Activated CD4-positive, alpha-beta T cell treated with anti-CD3 and anti-CD28 coated beads, Interleukin-2, amount 50 U/mL, for 1 hour (primary cell): Measurements from ENCODE around the gene C2CD4B.

Source experiments
- DNase-seq: peaks from one replicate; pipeline ENCODE4 v3.0.0-alpha.2; 2020

C2CD4B gene

GRCh38 chr15:62165104-62165792 is at the start of gene C2CD4B:
C2CD4B (minus strand) TSS chr15:62165285; CDS start chr15:62164984, 301 bp downstream.
- no peak for DNase-seq

GRCh38 chr15:62212741-62213140 is 47.7 kb upstream of the C2CD4B start:
- DNase-seq: no peak

GRCh38 chr15:62211348-62211747 is 46.3 kb upstream of the C2CD4B start:
- no peak for DNase-seq

- no peak for DNase-seq
Measured at GRCh38 chr15:62209821-62210220, 44.7 kb upstream of the C2CD4B start.

- DNase-seq: no peak
Measured at GRCh38 chr15:62209322-62209721, 44.2 kb upstream of the C2CD4B start.

GRCh38 chr15:62208884-62209283 is 43.8 kb upstream of the C2CD4B start:
- no peak for DNase-seq

GRCh38 chr15:62208367-62208766 is 43.3 kb upstream of the C2CD4B start:
- no peak for DNase-seq

GRCh38 chr15:62190675-62191074 is 25.6 kb upstream of the C2CD4B start:
- DNase-seq: no peak

GRCh38 chr15:62190274-62190673 is 25.2 kb upstream of the C2CD4B start:
- DNase-seq: no peak

- DNase-seq: no peak
Measured at GRCh38 chr15:62188744-62189143, 23.7 kb upstream of the C2CD4B start.

- no peak for DNase-seq
Measured at GRCh38 chr15:62187910-62188309, 22.8 kb upstream of the C2CD4B start.

GRCh38 chr15:62187425-62187824 is 22.3 kb upstream of the C2CD4B start:
- DNase-seq: no peak

- no peak for DNase-seq
Measured at GRCh38 chr15:62186578-62186977, 21.5 kb upstream of the C2CD4B start.

GRCh38 chr15:62183130-62183529 is 18.0 kb upstream of the C2CD4B start:
- no peak for DNase-seq

GRCh38 chr15:62173215-62173614 is 8.1 kb upstream of the C2CD4B start:
- no peak for DNase-seq

GRCh38 chr15:62171882-62172281 is 6.8 kb upstream of the C2CD4B start:
- DNase-seq: no peak

GRCh38 chr15:62165793-62166375 is 799 bp upstream of the C2CD4B start:
- no peak for DNase-seq

- DNase-seq: no peak
Measured at GRCh38 chr15:62164396-62165103, 535 bp downstream of the C2CD4B start.

- no peak for DNase-seq
Measured at GRCh38 chr15:62164014-62164395, 1.1 kb downstream of the C2CD4B start.

- no peak for DNase-seq
Measured at GRCh38 chr15:62163397-62164013, 1.6 kb downstream of the C2CD4B start.

GRCh38 chr15:62153228-62153627 is 11.9 kb downstream of the C2CD4B start:
- no peak for DNase-seq

- DNase-seq: no peak
Measured at GRCh38 chr15:62150445-62150844, 14.6 kb downstream of the C2CD4B start.

GRCh38 chr15:62149729-62150128 is 15.4 kb downstream of the C2CD4B start:
- no peak for DNase-seq

GRCh38 chr15:62147551-62147950 is 17.5 kb downstream of the C2CD4B start:
- DNase-seq: no peak
